Trophoblast cell (in vitro differentiated cells and primary cell): Measurements from ENCODE around the gene AFAP1L1.
"Not testable (repeated sequence)": the region's sequence is repeated elsewhere in the genome, so short reads cannot be mapped to it uniquely, and the experiment has no call there.

Experiments used
- DNase-seq, 2 donors: peaks; one replicate each; pipeline ENCODE4 v3.0.0-alpha.2; 2016
- H2AFZ ChIP-seq: 2 replicates; pipeline ENCODE4 v1.6.1; 2013; ENCODE audit warnings: low read length, moderate library complexity, mild to moderate bottlenecking; ENCODE audit not compliant: insufficient read depth, poor library complexity
- H2AK5ac ChIP-seq: 2 replicates; pipeline ENCODE4 v1.6.1; 2013; ENCODE audit warnings: mild to moderate bottlenecking, low read length
- H2BK120ac ChIP-seq: 2 replicates; pipeline ENCODE4 v1.6.1; 2013; ENCODE audit warnings: low read length, mild to moderate bottlenecking, moderate library complexity; ENCODE audit not compliant: insufficient read depth, poor library complexity
- H2BK12ac ChIP-seq: 2 replicates; pipeline ENCODE4 v1.6.1; 2013; ENCODE audit warnings: mild to moderate bottlenecking, low read length, moderate library complexity
- H2BK5ac ChIP-seq: 2 replicates; pipeline ENCODE4 v1.6.1; 2013; ENCODE audit warnings: low read length, low read depth, moderate library complexity, mild to moderate bottlenecking; ENCODE audit not compliant: poor library complexity
- H3K14ac ChIP-seq: 2 replicates; pipeline ENCODE4 v1.6.1; 2013; ENCODE audit warnings: mild to moderate bottlenecking, low read length
- H3K18ac ChIP-seq: 2 replicates; pipeline ENCODE4 v1.6.1; 2013; ENCODE audit warnings: mild to moderate bottlenecking, low read length
- H3K23ac ChIP-seq: 2 replicates; pipeline ENCODE4 v1.6.1; 2013; ENCODE audit warnings: low read length
- H3K27ac ChIP-seq: 2 replicates; pipeline ENCODE4 v1.5.1; 2013; ENCODE audit warnings: low read depth, mild to moderate bottlenecking, inconsistent platforms, low read length, moderate library complexity
- H3K27me3 ChIP-seq: 2 replicates; pipeline ENCODE4 v1.6.1; 2013; ENCODE audit warnings: inconsistent platforms, mild to moderate bottlenecking, low read length, moderate library complexity; ENCODE audit not compliant: insufficient read depth
- H3K36me3 ChIP-seq, 2 experiments: 1 replicate in 1 of 2; 2 replicates in 1 of 2; pipeline ENCODE4 v1.6.1; 2013; ENCODE audit warnings: low read length in 2 of 2, mild to moderate bottlenecking in 2 of 2, moderate library complexity in 1 of 2; ENCODE audit not compliant: insufficient read depth in 2 of 2, control insufficient read depth in 1 of 2
- H3K4ac ChIP-seq: 2 replicates; pipeline ENCODE4 v1.6.1; 2013; ENCODE audit warnings: low read depth, mild to moderate bottlenecking, low read length, moderate library complexity
- H3K4me1 ChIP-seq, 2 experiments: 1 replicate in 1 of 2; 2 replicates in 1 of 2; pipeline ENCODE4 v1.6.1; 2013; ENCODE audit warnings: low read length in 2 of 2, mild to moderate bottlenecking in 2 of 2, moderate library complexity in 1 of 2; ENCODE audit not compliant: insufficient read depth in 2 of 2, control insufficient read depth in 1 of 2
- H3K4me2 ChIP-seq: 2 replicates; pipeline ENCODE4 v1.6.1; 2013; ENCODE audit warnings: inconsistent platforms, mild to moderate bottlenecking, low read length, moderate library complexity
- H3K4me3 ChIP-seq: 2 replicates; pipeline ENCODE4 v1.5.1; 2013; ENCODE audit warnings: mild to moderate bottlenecking, low read depth, low read length, inconsistent platforms
- H3K79me1 ChIP-seq: one replicate; pipeline ENCODE4 v1.6.1; 2013; ENCODE audit warnings: low read length
- H3K79me2 ChIP-seq: 2 replicates; pipeline ENCODE4 v1.6.1; 2013; ENCODE audit warnings: low read length, mild to moderate bottlenecking; ENCODE audit not compliant: control insufficient read depth, insufficient read depth, poor library complexity
- H3K9ac ChIP-seq: 2 replicates; pipeline ENCODE4 v1.6.1; 2013; ENCODE audit warnings: mild to moderate bottlenecking, low read length
- H3K9me3 ChIP-seq: 2 replicates; pipeline ENCODE4 v1.6.1; 2013; ENCODE audit warnings: low read depth, mild to moderate bottlenecking, control low read depth, inconsistent platforms, low read length; ENCODE audit not compliant: insufficient read depth
- H4K12ac ChIP-seq: 2 replicates; pipeline ENCODE4 v1.6.1; 2013; ENCODE audit warnings: low read depth, mild to moderate bottlenecking, low read length, moderate library complexity
- H4K8ac ChIP-seq: 2 replicates; pipeline ENCODE4 v1.6.1; 2013; ENCODE audit warnings: low read depth, mild to moderate bottlenecking, low read length, moderate library complexity
- H4K91ac ChIP-seq: one replicate; pipeline ENCODE4 v1.6.1; 2013; ENCODE audit warnings: low read depth, mild to moderate bottlenecking, low read length, moderate library complexity
- WGBS: extraction: QIAGEN DNeasy Blood & Tissue Kit; methylation state at CpG from one replicate; pipeline ENCODE4 v1.1.7; 2013; ENCODE audit warnings: missing lambda C conversion rate; ENCODE audit not compliant: insufficient read length, insufficient coverage; ENCODE audit errors: extremely low coverage; 5-methylcytosine and 5-hydroxymethylcytosine counted together

Gene AFAP1L1

GRCh38 chr5:149391076-149391475, 119.4 kb downstream of the AFAP1L1 start:
- H3K79me2 ChIP-seq, H2AK5ac ChIP-seq, H3K23ac ChIP-seq, H3K27me3 ChIP-seq, H3K4me2 ChIP-seq, H4K12ac ChIP-seq, H3K9ac ChIP-seq, H2BK5ac ChIP-seq, H2AFZ ChIP-seq, H3K18ac ChIP-seq, H3K14ac ChIP-seq, H3K4ac ChIP-seq, DNase-seq, H3K79me1 ChIP-seq, H3K4me3 ChIP-seq, H4K91ac ChIP-seq, H3K36me3 ChIP-seq, H3K9me3 ChIP-seq, H3K27ac ChIP-seq, H4K8ac ChIP-seq: not testable (repeated sequence)
- peak overlapping the region; percentile 2 for H2BK120ac ChIP-seq
- WGBS: no CpG with 5 or more reads among the region's 6 CpGs
- H2BK12ac ChIP-seq: peak overlapping the region; percentile 56
- peaks cover 8 to 21% of the 10 kb centered on the region in 2 experiments for H3K4me1 ChIP-seq
